Inferior parietal cortex (tissue), 1 donor: ENCODE data around the gene SURF1.

Experiments
- DNase-seq: peaks from one replicate; pipeline ENCODE4 v3.0.0-alpha.2; 2016; ENCODE audit errors: extremely low spot score

SURF1 gene

DNA sequence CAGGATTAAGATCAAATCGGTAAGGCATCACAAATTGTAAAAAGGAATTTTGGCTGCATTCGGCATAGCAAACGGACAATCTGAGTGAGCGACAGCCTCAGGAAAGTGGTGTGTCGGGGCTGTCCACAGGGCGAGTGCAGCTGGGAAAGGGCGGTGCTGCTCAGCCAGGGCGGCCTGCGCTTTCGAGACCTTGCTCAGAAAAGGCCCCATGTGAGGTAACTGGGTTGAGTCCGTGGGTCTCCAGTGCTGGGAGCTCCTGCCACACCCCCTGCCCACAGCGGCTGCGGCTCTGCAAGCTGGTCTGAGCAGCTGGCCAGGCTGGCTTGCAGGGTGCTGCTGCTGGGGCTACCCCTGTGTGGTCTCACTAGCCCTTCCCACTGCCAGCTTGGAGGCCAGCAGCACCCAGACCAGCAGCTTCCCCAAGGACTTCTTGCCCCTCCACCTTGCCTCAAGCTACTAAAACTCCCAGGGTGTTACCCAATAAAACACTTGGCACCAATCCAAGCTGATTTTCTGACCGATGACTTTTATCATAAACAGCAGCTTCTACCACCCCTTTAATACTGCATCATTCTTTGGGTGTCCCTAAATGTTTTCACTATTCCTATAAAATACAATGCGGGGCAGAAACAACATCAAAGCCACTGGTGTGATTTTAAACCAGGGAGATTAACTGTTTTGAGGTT lies 6.2 kb upstream of the SURF1 start:
- no peak for DNase-seq

DNA sequence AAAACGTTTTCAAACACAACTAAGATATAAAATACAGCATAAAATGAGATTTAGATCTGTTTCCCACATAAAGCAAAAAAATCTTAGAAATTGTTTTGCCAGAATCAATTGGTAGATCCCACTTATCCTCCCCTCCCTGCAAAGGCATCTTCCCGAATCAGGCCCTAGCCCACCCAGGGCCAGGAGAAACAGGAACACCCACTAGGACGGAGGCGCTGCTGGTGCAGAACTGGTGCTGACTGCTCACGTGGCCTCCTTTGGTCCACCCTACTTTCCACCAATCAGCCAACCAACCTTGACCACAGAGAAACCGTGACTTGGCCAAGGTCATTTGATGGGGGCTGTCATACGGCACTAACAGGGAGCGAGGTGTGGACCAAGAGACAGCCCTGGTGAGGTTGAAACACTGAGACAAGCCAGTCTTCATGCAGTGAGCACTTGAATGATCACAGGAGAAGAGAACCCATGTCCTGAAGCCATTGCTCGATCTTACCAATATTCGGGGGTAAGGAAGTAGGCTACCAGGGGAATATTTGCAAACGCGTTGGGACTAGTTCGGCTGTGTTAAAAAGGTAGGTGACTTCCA lies 5.3 kb upstream of the SURF1 start:
- DNase-seq = no peak

DNA sequence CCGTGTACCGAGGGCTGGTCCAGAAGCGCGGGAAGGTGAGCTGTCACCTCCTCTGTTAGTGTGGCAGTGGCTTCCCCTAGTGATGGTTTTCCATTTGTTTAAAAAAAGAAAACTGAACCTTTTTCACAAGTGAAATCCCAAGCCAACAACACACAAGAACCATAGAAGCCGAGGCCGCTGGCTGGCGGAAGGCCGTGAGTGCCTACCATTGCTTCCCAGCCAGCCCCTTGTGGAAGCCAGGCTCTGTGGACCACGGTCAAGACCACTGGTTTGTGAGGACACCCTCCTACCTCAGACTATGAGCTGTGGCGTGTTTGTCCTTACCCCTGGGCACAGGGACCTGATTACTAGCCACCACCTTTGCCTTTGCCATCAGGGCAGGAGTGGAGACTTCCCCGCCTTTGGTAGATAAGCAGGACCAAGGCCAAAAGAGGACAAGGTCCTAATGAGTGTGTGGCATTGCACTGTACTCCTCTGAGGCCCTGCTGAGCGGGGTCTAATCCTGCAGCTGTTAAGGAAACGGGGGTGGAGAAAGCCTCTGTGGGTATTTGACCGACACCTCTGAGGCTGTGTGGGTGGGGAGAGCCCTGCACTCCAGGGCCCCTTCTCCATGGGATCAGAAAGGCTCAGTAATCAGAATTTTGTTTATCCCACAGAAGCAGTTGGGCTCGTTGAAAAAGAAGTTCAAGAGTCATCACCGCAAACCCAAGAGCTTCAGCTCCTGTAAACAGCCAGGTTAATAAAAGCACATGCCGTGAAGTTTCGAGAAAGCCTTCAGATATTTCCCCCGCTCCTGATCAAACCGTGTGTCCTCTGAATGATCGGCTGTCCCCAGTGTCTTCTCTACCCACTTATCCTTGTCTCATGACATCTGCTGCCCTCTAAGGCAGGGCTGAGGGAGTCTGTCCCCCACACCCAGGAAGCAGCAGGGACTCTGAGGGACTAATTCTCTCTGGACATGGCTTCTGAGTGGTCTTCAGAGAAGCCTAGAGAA lies 4.4 kb upstream of the SURF1 start:
- no peak for DNase-seq

DNA sequence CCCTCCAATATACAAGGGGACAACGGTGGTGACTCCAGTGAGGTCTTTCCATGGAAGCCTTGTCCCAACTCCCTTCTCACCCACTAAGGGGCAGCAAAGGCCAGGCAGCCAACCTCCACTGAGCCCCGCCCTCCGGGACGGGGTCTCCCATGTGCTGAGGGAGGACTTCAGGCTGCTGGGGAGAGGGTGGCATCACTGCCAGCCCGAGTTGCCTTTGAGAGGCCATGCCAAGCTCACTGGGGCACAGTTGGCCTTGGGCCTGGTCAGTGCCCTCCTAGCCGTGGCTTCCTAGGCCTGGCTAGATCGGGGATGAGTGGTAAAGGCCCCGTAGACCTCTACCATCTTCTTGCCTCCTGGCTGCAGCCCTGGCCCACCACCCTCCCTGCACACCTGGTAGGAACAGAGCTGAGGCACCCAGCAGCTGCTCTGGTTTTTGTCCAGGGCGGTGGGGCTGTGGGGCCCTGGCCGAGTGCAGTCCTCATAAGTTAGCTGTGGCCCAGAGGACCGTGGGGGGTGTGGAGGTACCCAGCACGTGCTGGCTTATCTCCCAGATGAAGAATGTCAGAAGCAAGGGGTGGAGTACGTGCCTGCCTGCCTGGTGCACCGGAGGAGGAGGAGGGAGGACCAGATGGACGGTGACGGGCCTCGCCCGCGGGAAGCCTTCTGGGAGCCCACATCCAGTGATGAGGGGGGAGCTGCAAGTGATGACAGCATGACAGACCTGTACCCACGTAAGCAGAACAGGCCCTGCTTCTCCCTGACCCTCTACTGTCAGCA lies 3.3 kb upstream of the SURF1 start:
- DNase-seq = no peak

DNA sequence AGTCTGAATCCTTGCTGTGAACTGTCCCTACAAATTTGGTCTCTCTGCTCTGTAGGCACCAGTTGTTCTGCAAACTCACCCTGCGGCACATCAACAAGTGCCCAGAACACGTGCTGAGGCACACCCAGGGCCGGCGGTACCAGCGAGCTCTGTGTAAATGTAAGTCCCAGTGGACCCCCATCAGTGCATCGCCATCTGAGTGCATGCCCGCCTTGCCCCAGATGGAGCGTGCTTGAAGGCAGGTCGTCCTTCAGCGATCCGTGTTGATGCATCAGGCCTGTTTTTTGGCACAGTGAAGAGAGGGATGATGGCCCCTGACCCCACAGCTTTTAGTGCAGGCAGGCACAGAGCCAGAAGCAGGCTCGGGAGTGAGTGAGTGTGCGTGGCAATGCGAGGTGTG lies 1.4 kb upstream of the SURF1 start:
- no peak for DNase-seq

DNA sequence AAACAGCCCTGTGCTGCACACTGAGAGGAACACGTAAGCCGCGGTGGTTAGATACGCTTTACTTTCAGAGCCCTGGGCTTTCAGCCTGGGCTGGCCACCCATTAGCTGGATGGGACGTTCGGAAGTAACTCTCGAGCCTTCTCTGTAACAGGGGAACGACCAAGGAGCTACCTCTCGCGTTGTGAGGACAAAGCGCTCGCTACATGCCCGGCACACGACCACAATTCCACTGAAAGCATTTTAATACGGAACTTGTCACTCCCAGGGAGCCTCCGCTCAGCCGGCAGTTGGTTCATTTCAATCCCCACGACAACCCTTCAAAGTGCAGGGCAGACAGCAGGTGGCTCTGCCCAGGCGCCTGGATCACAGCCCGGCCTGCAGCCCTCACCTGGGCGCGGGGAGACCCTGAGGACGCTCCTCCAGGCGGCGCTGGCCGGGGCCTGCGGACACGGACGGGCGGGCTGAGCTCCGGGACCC lies 368 bp downstream of the SURF1 start:
- DNase-seq = no peak

DNA sequence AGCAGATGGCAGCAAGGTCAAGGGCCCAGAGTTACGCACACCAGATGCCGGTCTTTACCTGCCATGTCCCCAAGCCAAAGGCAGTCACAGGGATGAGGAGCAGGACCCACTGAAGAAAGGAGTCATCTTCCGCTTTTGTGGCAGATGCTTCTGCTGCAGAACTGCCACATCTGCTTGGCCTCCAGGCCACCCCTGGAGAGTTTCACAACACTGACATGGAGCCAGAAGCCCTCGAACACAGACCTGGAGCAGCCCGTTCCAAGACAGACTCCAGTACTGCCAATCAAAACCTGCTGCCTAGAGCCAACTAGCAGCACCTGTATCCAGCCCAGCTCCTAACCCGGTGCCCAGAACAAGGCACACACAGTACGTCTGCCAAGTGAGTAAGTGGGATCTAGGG lies 1.5 kb downstream of the SURF1 start:
- DNase-seq = no peak

DNA sequence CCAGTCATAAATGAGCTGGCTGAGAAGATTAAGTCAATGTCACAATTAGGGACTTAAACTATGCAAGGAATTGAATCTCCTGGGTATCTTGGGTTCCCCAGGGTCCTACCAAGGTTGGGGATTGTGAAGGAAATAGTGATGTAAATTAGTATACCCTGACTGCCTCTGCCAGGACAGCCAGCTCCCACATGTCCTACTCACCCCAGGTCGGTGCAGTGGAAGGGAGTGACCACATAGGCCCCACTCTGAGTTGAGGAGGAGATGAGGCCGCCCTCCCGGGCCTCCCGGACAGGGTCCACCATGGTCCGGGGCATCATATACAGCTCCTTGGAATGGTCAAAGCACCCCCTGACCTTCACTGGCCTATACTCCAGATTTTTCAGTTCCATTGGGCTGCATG lies 2.7 kb downstream of the SURF1 start:
- no peak for DNase-seq

DNA sequence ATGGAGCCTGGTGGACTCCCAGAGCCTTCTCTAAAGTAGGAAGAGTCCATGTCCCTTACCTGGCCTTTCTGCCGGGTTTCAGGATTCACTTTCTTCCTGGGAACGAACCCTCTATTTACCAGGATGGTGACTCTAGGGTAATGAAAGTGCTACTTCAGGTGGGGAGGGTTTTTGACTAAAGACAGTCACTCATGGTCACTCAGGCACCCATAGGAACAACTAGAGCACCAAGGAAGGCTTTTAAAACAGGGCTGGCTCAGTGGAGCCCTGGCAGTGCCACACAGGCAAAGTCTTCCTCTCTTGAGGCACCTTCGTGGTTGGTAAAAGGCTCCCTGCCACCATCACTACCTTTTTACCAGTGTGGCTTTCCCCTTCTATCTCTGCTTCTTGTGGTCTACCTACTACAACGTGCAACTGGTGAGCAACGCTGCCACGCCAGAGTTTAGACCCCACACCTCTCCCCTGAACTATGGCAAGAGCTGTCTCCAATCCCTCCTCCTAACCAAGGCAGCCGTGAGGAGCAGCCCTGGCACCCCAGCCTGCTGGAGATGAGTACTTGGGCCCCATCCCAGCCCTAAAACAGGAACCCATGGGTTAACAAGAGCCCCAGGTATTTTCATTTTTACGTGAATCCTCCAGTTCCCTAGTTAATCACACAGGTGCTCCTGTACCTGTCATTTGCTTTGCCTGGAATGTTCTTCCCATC lies 3.5 kb downstream of the SURF1 start:
- no peak for DNase-seq

DNA sequence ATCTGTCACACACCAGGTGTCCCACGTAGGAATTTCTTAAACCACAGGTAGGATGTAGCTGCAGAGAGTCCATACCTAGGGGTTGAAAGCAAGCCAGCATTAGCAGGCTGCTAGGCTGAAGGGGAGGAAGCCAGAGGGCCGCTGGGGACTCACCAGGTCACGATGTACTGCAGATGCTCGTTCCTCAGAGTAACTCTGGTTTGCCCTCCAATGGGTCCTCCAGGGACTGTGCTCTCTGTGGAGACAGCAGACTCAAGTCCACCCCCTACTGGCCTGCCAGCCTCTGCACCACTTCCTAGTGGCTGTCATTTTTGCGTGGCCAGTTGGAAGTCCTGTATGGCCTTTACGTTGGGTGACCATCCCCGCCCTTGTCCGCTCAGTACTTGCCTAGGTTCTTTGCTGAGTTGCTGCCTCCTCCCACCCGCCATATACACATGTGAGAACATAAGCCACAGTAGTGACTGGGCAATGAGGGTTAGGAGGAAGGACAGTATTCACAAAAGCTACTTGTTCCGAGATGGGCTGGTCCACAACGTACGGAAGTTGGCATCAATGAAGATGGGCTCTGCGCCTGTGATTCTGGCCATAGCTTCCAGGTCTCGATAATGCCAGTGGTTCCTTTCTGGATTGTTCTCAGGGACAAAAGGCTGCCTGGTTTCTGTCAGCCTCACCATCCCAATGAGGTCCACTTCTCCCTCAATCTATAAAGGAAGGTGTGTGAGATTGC lies 4.2 kb downstream of the SURF1 start:
- DNase-seq = no peak

DNA sequence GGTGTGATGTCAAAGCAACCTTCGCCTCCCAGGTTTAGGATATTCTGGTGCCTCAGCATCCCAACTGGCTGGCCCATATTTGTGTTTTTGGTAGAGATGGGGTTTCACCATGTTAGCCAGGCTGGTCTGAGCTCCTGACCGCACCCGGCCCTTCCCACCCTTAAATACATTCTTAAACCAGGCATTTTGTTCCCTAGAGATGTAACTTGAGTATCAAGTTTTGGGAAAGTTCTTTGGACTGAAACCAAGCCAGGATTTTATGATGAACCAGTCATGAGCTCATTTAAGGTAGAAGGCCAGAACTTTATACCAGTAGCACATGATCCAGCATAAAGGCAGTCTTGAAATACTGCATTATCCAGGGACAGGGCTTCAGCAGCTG lies 4.8 kb downstream of the SURF1 start:
- DNase-seq = no peak

DNA sequence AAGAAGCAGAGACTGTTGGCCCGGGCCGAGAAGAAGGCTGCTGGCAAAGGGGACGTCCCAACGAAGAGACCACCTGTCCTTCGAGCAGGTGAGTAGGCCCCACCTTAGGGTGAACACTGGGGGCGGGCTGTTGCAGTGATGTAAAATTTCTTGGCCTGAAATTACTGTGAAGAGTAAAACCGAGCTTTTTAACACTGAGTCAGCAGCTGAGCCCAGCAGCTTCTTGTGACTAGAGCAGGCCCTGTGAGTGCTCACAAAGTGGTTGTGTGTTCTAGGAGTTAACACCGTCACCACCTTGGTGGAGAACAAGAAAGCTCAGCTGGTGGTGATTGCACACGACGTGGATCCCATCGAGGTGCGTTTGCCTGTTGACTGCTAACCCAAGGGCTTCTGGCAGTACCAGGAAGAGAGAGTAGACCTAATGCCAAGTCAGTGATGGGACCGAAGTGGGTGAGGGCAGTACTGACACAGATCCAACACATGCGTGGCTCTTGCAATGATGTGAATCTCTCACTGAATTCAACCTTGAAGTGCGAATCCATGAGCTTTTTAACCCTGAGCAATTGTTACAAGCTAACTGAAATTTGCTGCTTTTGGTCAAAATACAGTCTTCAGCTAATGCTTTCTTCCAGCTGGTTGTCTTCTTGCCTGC lies 6.2 kb downstream of the SURF1 start:
- DNase-seq = no peak

DNA sequence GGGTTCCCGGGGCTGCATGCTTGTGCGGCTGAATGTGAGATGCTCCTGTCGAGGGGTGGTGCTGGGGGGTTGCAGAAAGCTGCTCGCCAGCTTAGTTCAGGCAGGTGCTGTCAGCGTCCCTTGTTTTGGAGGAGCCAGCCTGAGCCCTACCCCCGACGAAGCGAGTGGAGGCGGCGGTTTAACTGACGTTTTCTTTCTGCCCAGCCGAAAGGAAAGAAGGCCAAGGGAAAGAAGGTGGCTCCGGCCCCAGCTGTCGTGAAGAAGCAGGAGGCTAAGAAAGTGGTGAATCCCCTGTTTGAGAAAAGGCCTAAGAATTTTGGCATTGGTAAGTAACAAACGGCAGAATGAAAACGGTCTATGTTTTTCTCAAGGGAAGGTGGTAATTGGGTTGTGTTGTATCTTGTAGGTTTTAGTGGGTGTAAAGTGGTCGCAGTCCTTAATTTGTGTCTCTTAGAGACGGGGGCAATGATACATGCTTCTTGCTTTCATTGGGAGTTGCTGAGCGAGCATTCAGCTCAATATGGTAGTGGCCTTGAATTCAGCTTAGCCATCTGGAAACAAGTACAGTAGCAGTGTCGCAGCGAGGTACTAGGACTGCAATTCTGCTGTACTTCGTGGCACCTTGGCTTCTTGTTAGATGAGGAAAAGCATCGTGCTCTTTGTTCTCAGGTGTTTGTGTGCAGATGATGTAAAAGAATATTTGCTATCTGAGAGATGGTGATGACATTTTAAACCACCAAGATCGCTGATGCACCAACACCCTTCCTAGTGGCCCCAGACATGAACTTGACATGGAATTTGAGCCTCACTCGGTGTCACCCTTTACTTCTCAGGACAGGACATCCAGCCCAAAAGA lies 7.3 kb downstream of the SURF1 start:
- DNase-seq = no peak

DNA sequence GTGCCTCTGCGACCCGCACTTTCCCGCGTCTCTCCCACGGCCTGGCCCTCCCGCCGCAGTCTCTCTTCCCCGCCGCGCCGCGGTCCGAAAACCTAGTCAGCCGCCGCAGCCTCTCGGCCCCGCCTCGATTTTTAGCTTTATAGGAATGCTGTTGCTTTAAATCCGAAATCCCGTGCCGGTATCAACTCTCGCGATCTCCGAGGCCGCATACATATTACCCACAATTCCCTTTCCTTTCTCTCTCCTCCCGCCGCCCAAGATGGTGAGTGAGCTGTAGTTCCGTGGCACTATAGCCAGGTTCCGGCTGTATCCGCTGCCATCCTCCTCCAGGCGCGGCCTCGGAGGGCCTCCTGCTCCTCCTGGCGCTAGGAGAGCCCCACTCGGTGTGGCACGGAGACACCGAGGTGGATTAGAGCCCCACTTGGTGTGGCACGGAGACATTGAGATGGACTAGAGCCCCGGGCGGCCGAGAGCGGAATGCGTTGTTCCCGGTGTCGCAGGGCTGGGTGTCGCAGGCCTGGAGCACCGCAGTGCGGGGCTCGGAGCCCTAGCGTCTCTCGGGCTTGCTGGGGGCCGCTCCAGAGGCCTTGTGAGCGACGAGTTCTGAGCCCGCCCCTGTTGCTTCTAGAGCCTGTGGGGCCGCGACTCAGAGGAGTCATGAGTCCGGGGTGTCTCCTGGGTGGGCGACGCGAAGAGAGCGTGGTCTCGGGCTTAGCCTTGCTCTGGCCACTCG lies 8.1 kb downstream of the SURF1 start, which contains the start of the genes MED22 and RPL7A:
TSS of gene MED22 (minus strand) at position 147 of the 733 bp plus-strand sequence. CDS start 1,469 bp downstream, outside the sequence.
TSS of gene RPL7A (plus strand) at position 234 of the 733 bp plus-strand sequence. CDS start at position 260, 26 bp downstream.
- DNase-seq = peak; percentile 96

DNA sequence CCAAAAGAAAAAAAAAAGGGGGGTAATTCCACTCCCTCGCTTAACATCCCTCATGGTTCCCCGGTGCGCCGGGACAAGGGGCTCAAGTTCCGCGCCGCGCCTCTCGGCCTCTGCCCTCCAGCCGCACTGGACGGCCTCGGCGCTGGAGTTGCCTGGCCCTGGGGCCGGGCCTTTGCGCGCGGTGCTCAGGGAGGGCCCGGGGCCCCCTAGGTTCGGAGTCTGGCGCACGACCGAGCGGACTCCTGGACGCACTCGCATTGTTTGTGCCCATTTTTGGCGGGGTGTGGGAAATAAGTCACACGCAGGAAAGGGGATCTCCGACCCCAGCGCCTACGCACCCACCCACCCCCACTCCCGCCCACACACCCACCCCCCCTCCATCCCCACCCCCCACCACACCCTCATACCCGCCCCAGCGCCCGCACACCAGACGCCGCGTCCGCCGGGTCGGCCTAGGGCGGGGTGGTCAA lies 8.7 kb downstream of the SURF1 start:
- no peak for DNase-seq

DNA sequence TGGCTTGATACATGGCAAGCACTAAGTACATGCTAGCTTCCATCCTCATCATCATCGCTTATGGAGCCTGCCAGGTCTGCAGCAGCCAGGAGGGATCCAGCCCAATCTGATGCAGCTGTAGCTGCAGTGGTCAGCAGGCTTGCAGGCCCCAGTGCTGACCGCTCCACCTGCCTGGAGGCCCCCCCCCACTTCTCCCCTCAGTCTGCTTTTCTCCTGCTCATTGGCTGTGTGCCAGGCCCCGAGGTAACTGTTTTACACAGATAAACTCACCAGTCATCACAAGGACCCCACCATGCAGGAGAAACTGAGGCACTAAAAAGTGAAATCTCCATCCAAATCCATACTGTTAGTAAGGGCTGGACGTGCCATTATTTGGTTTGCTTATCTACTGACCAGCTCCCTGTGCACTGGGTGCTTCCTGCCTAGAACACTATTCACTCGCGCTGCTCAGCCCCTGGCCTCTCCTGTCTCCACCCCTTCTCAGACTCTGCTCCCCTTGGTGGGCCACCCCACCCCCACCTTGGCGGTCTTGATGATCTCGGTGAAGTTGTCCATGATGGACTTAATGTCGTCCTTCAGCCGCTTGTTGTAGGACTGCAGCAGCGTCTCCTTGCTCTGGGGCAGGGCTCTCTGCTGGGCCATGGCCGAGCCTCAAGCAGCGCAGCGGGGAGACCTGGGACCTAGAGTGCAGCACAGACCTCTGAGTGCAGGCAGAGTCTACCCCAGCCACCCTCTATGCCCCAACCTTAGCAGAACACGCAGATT lies 10.1 kb downstream of the SURF1 start:
- DNase-seq = no peak

DNA sequence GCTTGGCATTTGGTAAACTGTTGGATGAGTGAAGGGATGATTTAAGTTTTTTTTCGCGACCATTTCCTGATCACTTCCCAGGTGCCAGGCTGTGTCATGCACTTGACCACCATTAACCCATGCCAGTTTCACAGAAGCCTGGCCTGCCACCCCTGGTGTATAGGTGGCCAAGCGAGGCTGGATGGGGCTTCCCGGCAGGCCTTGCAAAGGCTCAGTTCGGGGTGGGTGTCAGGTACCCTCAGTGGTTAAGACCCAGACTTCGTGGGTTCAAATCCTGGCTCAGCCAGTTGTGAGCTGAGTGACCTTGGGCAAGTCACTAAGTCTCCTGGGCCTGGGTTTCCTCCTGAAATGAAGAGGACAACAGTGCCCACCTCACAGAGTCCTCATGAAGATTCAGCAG lies 10.7 kb downstream of the SURF1 start:
- no peak for DNase-seq
